ENCODE measurements around the gene SATB2.

The SATB2 gene

GRCh38 chr2:199465390-199465789, 7.7 kb upstream of the SATB2 start:
- DNase-seq = no peak

- no peak for DNase-seq
These were observed 7.0 kb upstream of the SATB2 start for GRCh38 chr2:199464606-199465352.

GRCh38 chr2:199463708-199464605, 6.2 kb upstream of the SATB2 start:
- DNase-seq = no peak

- DNase-seq = no peak
These were observed 5.4 kb upstream of the SATB2 start for GRCh38 chr2:199462956-199463692.

GRCh38 chr2:199462347-199462955, 4.7 kb upstream of the SATB2 start:
- DNase-seq = no peak

GRCh38 chr2:199461711-199462346, 4.1 kb upstream of the SATB2 start:
- no peak for DNase-seq

GRCh38 chr2:199460846-199461710, 3.3 kb upstream of the SATB2 start:
- no peak for DNase-seq

GRCh38 chr2:199460101-199460671, 2.4 kb upstream of the SATB2 start:
- DNase-seq = no peak

- DNase-seq = peak; percentile 71
These were observed 1.8 kb upstream of the SATB2 start for GRCh38 chr2:199459286-199460100.

- DNase-seq = no peak
These were observed 1.1 kb upstream of the SATB2 start for GRCh38 chr2:199458806-199459285.

GRCh38 chr2:199458009-199458805, 468 bp upstream of the SATB2 start:
- DNase-seq = peak; percentile 16

GRCh38 chr2:199456383-199457146, 1.2 kb downstream of the SATB2 start:
- DNase-seq = no peak

- no peak for DNase-seq
These were observed 2.0 kb downstream of the SATB2 start for GRCh38 chr2:199455545-199456382.

- DNase-seq = no peak
These were observed 2.6 kb downstream of the SATB2 start for GRCh38 chr2:199455210-199455544.

- DNase-seq = no peak
These were observed 4.8 kb downstream of the SATB2 start for GRCh38 chr2:199452991-199453379.

- no peak for DNase-seq
These were observed 5.3 kb downstream of the SATB2 start for GRCh38 chr2:199452260-199452990.

- DNase-seq = no peak
These were observed 7.8 kb downstream of the SATB2 start for GRCh38 chr2:199449956-199450355.

All from NCI-H446 treated with DMSO at 0.1 percent for 48 hours (cell line).